GM12878 (cell line): ENCODE results near the gene PTGES3L. TPM values are rescaled to one million over a fixed set of nuclear protein-coding genes. Genes with fewer than 3 reads are reported as not detected.

Experiments
- ATAC-seq: fragments of 200-7000 bp; cut with Tn5 transposase; 3 replicates; pipeline ENCODE4 v1.9.1; 2020; ENCODE audit warnings: mild to moderate bottlenecking, moderate library complexity
- BruUV-seq: library from RNA; stranded (reverse); fragments of 400-500 nt; replicated peaks from 2 replicates; lab custom pipeline; 2021; lab: Mats Ljungman, UMichigan
- CTCF ChIA-PET: fragments of 300-600 bp; sonication (Branson Sonifier 250); formaldehyde crosslinking; extraction: SDS; loops from one replicate; lab custom pipeline; 2021; ENCODE audit warnings: inconsistent platforms; lab: Yijun Ruan, JAX
- POLR2A ChIA-PET: fragments of 350-600 bp; formaldehyde crosslinking; extraction: SDS; loops from one replicate; lab custom pipeline; 2021; ENCODE audit warnings: inconsistent platforms; lab: Charles Lee
- RAD21 ChIA-PET: fragments of 300-600 bp; sonication (Branson Sonifier 250); formaldehyde crosslinking; loops from one replicate; lab custom pipeline; 2023; ENCODE audit warnings: antibody characterized with exemption; ENCODE audit not compliant: unreplicated experiment; lab: Charles Lee
- SMC1A ChIA-PET: fragments of 300-600 bp; sonication (Branson Sonifier 250); formaldehyde crosslinking; loops from one replicate; lab custom pipeline; 2023; ENCODE audit not compliant: unreplicated experiment, uncharacterized antibody; lab: Charles Lee
- DNase-seq: peaks from one replicate; pipeline ENCODE4 v3.0.0-alpha.2; 2011; ENCODE audit warnings: low read depth, low spot score
- FAIRE-seq: peaks from 3 replicates; lab custom pipeline; 2011; peaks lifted over from hg19 to GRCh38; lab: Jason Lieb, UNC
- H2AFZ ChIP-seq: 2 replicates; pipeline ENCODE4 v1.6.0; 2011; ENCODE audit warnings: low read depth, low read length, control low read depth; ENCODE audit not compliant: control insufficient read depth
- H3K27ac ChIP-seq: 2 replicates; pipeline ENCODE4 v1.5.1; 2011; ENCODE audit warnings: control low read depth; ENCODE audit not compliant: control insufficient read depth, insufficient read depth
- H3K27me3 ChIP-seq, 2 experiments: replicated peaks in 1 of 2; 2 replicates each; pipeline versions ENCODE4 v1.6.0 to v1.6.1; 2011; ENCODE audit warnings: low read length in 1 of 2; ENCODE audit not compliant: control insufficient read depth in 2 of 2, insufficient read depth in 2 of 2
- H3K36me3 ChIP-seq, 2 experiments: 2 replicates each; pipeline ENCODE4 v1.5.1; 2011; ENCODE audit warnings: low read length in 1 of 2; ENCODE audit not compliant: control insufficient read depth in 2 of 2, insufficient read depth in 2 of 2
- H3K4me1 ChIP-seq: 2 replicates; pipeline ENCODE4 v1.6.1; 2011; ENCODE audit warnings: mild to moderate bottlenecking, low read length, moderate library complexity, mixed read lengths; ENCODE audit not compliant: control insufficient read depth, insufficient read depth
- H3K4me2 ChIP-seq: 2 replicates; pipeline ENCODE4 v1.6.0; 2011; ENCODE audit warnings: control low read depth; ENCODE audit not compliant: control insufficient read depth, insufficient read depth
- H3K4me3 ChIP-seq: fragments of 200-600 bp; sonication (generic); 2 replicates; pipeline ENCODE4 v1.5.1; 2016
- H3K79me2 ChIP-seq: 2 replicates; pipeline ENCODE4 v1.6.0; 2011; ENCODE audit warnings: low read length; ENCODE audit not compliant: control insufficient read depth, insufficient read depth
- H3K9ac ChIP-seq: 2 replicates; pipeline ENCODE4 v1.8.0; 2011; ENCODE audit warnings: low read length, control low read depth, mixed read lengths; ENCODE audit not compliant: control insufficient read depth, insufficient read depth
- H3K9me3 ChIP-seq: replicated peaks from 3 replicates; pipeline ENCODE4 v1.5.1; 2011; ENCODE audit warnings: mild to moderate bottlenecking, low read length; ENCODE audit not compliant: control insufficient read depth, insufficient read depth
- H4K20me1 ChIP-seq: 2 replicates; pipeline ENCODE4 v1.6.0; 2011; ENCODE audit not compliant: control insufficient read depth, insufficient read depth
- CBFB ChIP-seq: IDR thresholded peaks from 2 replicates; pipeline ENCODE4 v1.6.1; 2016; ENCODE audit warnings: antibody characterized with exemption, low read depth
- CEBPB ChIP-seq, 2 experiments: fragments of 150-350 bp in 1 of 2; IDR thresholded peaks; 2 replicates each; pipeline ENCODE4 v1.6.1; 2012 to 2014; ENCODE audit warnings: low read depth in 2 of 2, low read length in 2 of 2, borderline replicate concordance in 1 of 2, inconsistent platforms in 1 of 2
- CREM ChIP-seq: IDR thresholded peaks from 2 replicates; pipeline ENCODE4 v1.6.1; 2014; ENCODE audit warnings: antibody characterized with exemption, low read depth
- EGR1 ChIP-seq, 2 experiments: IDR thresholded peaks; 1 replicate in 1 of 2; 2 replicates in 1 of 2; pipeline ENCODE4 v1.6.1; 2011 to 2012; ENCODE audit warnings: low read depth in 2 of 2, low read length in 2 of 2, borderline replicate concordance in 1 of 2, mild to moderate bottlenecking in 1 of 2, moderate library complexity in 1 of 2
- POLR2AphosphoS5 ChIP-seq: IDR thresholded peaks from 2 replicates; pipeline ENCODE4 v1.6.1; 2011; ENCODE audit warnings: mild to moderate bottlenecking, low read length, inconsistent platforms
- RUNX3 ChIP-seq: IDR thresholded peaks from 2 replicates; pipeline ENCODE4 v1.6.1; 2012; ENCODE audit warnings: low read length, inconsistent platforms
- SP1 ChIP-seq: IDR thresholded peaks from one replicate; pipeline ENCODE4 v1.6.1; 2011; ENCODE audit warnings: low read depth, low read length
- TCF7 ChIP-seq: IDR thresholded peaks from 2 replicates; pipeline ENCODE4 v1.6.1; 2014; ENCODE audit warnings: antibody characterized with exemption, borderline replicate concordance
- ZNF217 ChIP-seq: fragments of 450-650 bp; IDR thresholded peaks from 2 replicates; pipeline ENCODE4 v1.6.1; 2017; ENCODE audit warnings: antibody characterized with exemption, mild to moderate bottlenecking
- WGBS: methylation state at CpG from one replicate; pipeline ENCODE4 v1.1.6; 2016; ENCODE audit warnings: low lambda C conversion rate; ENCODE audit not compliant: insufficient replicate concordance, insufficient coverage; ENCODE audit errors: missing lambda C conversion rate; 5-methylcytosine and 5-hydroxymethylcytosine counted together
- in situ Hi-C: fragments of 300-500 bp; cut with MboI; formaldehyde crosslinking; loops from 9 replicates; pipeline ENCODE4 v1.14.3; 2018; ENCODE audit warnings: mixed read lengths
- intact Hi-C: fragments of 100-400 bp; cut with micrococcal nuclease; formaldehyde crosslinking; loops from one replicate; pipeline ENCODE4 v1.14.2; 2022; ENCODE audit not compliant: unreplicated experiment
- polyA plus RNA-seq, 11 experiments: library from polyadenylated mRNA; depleted of rRNA in 4 of 11; unstranded in 6 of 11; stranded (reverse) in 5 of 11; fragments of >200 nt; fragmentation: Nextera tagmentation in 4 of 11; fragmentation: Illumina TruSeq in 1 of 11; extraction: Ambion mirVana in 4 of 11; extraction: Trizol in 1 of 11; gene quantifications; 1 replicate in 1 of 11; 2 replicates in 10 of 11; pipeline versions ENCODE4 v1.2.1 to v1.2.3, GENCODE V29; 2011 to 2016; ENCODE audit warnings: inconsistent platforms in 2 of 11, missing spikeins in 2 of 11, low read depth in 1 of 11
- total RNA-seq, 4 experiments: library from RNA; depleted of rRNA in 3 of 4; stranded (reverse); fragments of >200 nt in 3 of 4; fragmentation: Illumina TruSeq in 1 of 4; extraction: Trizol in 1 of 4; gene quantifications; 2 replicates each; pipeline versions ENCODE4 v1.2.1 to v1.2.3, GENCODE V29; 2013 to 2021
- TF ChIP-seq, protein P1 (sequence below): fragments of 450-650 bp; IDR thresholded peaks from 2 replicates; pipeline ENCODE4 v1.6.1; 2017; ENCODE audit warnings: mild to moderate bottlenecking, moderate library complexity
- TF ChIP-seq, protein P2 (sequence below), 3 experiments: IDR thresholded peaks in 2 of 3; conservative IDR thresholded peaks in 1 of 3; 2 replicates each; pipeline ENCODE4 v1.5.1; 2011; ENCODE audit warnings: low read depth in 3 of 3, low read length in 3 of 3, mild to moderate bottlenecking in 3 of 3, control low read depth in 2 of 3, moderate library complexity in 2 of 3, inconsistent platforms in 1 of 3, mixed read lengths in 1 of 3; ENCODE audit not compliant: control insufficient read depth in 2 of 3, insufficient read depth in 1 of 3; ENCODE audit errors: extremely low read depth in 1 of 3
- TF ChIP-seq, protein P3 (sequence below): IDR thresholded peaks from 2 replicates; pipeline ENCODE4 v1.6.1; 2011; ENCODE audit warnings: borderline replicate concordance, low read depth, mild to moderate bottlenecking, moderate library complexity, low read length; ENCODE audit not compliant: insufficient read depth, poor library complexity, severe bottlenecking

Gene PTGES3L
- total and polyA plus RNA-seq, 10 of the 15 experiments (the other 5 are each of a cell fraction or from before 2014, with no cell fraction given): 0.11 to 2.3 (median 0.98) TPM

DNA sequence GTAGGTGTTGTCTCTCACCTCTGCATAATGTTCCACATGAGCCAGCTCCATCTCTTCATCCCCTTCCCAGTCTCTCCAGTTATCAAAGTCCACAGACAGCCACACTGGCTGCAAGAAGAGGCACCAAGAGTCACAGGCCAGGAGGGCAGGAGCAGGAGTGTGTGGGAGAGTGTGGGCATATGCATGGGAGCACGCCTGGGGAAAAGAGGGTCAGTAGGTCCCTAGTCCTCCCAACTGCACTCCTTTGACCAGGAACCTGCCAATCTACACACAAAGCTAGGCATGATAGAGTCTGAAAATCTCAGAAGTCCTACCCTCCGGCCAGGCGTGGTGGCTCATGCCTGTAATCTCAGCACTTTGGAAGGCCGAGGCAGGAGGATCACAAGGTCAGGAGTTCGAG lies 8.3 kb downstream of the PTGES3L start:
- Histone ChIP-seq H3K27ac (no peak overlapping the region), H3K9me3 (no peaks in the 10 kb centered on the region), H3K9ac (no peak overlapping the region), H3K27me3 (no peaks in the 10 kb centered on the region), H2AFZ (no peak overlapping the region), H4K20me1 (no peaks in the 10 kb centered on the region), H3K36me3 (no peaks in the 10 kb centered on the region), H3K4me3 (no peak overlapping the region), H3K4me2 (no peak overlapping the region), H3K4me1 (no peaks in the 10 kb centered on the region), H3K79me2 (no peaks in the 10 kb centered on the region)
- ChIA-PET RAD21 (no interaction called here), SMC1A (no interaction called here), CTCF (no interaction called here), POLR2A (interaction anchor here (0.7 kb wide), 1 partner anchor 236 kb away, joined by 6 read pairs; no protein-coding TSS in a partner anchor)
- ATAC-seq: no peak
- no peak for FAIRE-seq
- no TSS peak for BruUV-seq
- WGBS: 58% methylated on average over 5 of the region's 5 CpGs
- TF ChIP-seq ZNF217: no peak
- TF ChIP-seq, protein P1, sequence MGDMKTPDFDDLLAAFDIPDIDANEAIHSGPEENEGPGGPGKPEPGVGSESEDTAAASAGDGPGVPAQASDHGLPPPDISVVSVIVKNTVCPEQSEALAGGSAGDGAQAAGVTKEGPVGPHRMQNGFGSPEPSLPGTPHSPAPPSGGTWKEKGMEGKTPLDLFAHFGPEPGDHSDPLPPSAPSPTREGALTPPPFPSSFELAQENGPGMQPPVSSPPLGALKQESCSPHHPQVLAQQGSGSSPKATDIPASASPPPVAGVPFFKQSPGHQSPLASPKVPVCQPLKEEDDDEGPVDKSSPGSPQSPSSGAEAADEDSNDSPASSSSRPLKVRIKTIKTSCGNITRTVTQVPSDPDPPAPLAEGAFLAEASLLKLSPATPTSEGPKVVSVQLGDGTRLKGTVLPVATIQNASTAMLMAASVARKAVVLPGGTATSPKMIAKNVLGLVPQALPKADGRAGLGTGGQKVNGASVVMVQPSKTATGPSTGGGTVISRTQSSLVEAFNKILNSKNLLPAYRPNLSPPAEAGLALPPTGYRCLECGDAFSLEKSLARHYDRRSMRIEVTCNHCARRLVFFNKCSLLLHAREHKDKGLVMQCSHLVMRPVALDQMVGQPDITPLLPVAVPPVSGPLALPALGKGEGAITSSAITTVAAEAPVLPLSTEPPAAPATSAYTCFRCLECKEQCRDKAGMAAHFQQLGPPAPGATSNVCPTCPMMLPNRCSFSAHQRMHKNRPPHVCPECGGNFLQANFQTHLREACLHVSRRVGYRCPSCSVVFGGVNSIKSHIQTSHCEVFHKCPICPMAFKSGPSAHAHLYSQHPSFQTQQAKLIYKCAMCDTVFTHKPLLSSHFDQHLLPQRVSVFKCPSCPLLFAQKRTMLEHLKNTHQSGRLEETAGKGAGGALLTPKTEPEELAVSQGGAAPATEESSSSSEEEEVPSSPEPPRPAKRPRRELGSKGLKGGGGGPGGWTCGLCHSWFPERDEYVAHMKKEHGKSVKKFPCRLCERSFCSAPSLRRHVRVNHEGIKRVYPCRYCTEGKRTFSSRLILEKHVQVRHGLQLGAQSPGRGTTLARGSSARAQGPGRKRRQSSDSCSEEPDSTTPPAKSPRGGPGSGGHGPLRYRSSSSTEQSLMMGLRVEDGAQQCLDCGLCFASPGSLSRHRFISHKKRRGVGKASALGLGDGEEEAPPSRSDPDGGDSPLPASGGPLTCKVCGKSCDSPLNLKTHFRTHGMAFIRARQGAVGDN: no peak
- no peak for TF ChIP-seq CBFB
- TF ChIP-seq, protein P2, sequence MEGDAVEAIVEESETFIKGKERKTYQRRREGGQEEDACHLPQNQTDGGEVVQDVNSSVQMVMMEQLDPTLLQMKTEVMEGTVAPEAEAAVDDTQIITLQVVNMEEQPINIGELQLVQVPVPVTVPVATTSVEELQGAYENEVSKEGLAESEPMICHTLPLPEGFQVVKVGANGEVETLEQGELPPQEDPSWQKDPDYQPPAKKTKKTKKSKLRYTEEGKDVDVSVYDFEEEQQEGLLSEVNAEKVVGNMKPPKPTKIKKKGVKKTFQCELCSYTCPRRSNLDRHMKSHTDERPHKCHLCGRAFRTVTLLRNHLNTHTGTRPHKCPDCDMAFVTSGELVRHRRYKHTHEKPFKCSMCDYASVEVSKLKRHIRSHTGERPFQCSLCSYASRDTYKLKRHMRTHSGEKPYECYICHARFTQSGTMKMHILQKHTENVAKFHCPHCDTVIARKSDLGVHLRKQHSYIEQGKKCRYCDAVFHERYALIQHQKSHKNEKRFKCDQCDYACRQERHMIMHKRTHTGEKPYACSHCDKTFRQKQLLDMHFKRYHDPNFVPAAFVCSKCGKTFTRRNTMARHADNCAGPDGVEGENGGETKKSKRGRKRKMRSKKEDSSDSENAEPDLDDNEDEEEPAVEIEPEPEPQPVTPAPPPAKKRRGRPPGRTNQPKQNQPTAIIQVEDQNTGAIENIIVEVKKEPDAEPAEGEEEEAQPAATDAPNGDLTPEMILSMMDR (IDR thresholded peaks at IDR 0.05 in 2 of 3, conservative IDR thresholded peaks at IDR 0.05 in 1 of 3; ENCODE audit: control insufficient read depth in 2 of 3, extremely low read depth in 1 of 3, insufficient read depth in 1 of 3, low read depth in 3 of 3, low read length in 3 of 3): no peak
- no peak for TF ChIP-seq CEBPB (IDR thresholded peaks at IDR 0.05; ENCODE audit: borderline replicate concordance in 1 of 2, low read depth in 2 of 2, low read length in 2 of 2)
- TF ChIP-seq, protein P3, sequence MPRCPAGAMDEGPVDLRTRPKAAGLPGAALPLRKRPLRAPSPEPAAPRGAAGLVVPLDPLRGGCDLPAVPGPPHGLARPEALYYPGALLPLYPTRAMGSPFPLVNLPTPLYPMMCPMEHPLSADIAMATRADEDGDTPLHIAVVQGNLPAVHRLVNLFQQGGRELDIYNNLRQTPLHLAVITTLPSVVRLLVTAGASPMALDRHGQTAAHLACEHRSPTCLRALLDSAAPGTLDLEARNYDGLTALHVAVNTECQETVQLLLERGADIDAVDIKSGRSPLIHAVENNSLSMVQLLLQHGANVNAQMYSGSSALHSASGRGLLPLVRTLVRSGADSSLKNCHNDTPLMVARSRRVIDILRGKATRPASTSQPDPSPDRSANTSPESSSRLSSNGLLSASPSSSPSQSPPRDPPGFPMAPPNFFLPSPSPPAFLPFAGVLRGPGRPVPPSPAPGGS: no peak
- TF ChIP-seq POLR2AphosphoS5: no peak
- no peak for TF ChIP-seq RUNX3
- no peak for TF ChIP-seq TCF7
- no peak for TF ChIP-seq SP1
- TF ChIP-seq EGR1 (IDR thresholded peaks at IDR 0.05; ENCODE audit: borderline replicate concordance in 1 of 2, low read depth in 2 of 2, low read length in 2 of 2): no peak
- TF ChIP-seq CREM: no peak
- intact Hi-C loops: no loop called here
- in situ Hi-C loops: no loop called here
- no peak for DNase-seq
